Measurements from ENCODE around the gene TRIM67. TPM values are rescaled to one million over a fixed set of nuclear protein-coding genes. Genes with fewer than 3 reads are reported as not detected.
"Not testable (repeated sequence)": the region's sequence is repeated elsewhere in the genome, so short reads cannot be mapped to it uniquely, and the experiment has no call there.

The TRIM67 gene
- total RNA-seq, 1 donor from 2014 or later: 0.10 TPM

- DNase-seq: no peak
Observed at GRCh38 chr1:231203259-231204057, 41.6 kb downstream of the TRIM67 start.

- DNase-seq: peak; percentile 5
Observed at GRCh38 chr1:231206856-231207255, 45.0 kb downstream of the TRIM67 start.

GRCh38 chr1:231207437-231207836 is 45.6 kb downstream of the TRIM67 start:
- DNase-seq: no peak

- DNase-seq: no peak
Observed at GRCh38 chr1:231208980-231209379, 47.1 kb downstream of the TRIM67 start.

- DNase-seq: no peak
Observed at GRCh38 chr1:231209531-231209930, 47.7 kb downstream of the TRIM67 start.

GRCh38 chr1:231210126-231210525 is 48.3 kb downstream of the TRIM67 start:
- DNase-seq: no peak

GRCh38 chr1:231211005-231211857 is 49.4 kb downstream of the TRIM67 start:
- DNase-seq: peak; percentile 91

GRCh38 chr1:231212301-231212700 is 50.4 kb downstream of the TRIM67 start:
- not testable (repeated sequence) for DNase-seq

- DNase-seq: no peak
Observed at GRCh38 chr1:231213831-231214573, 52.1 kb downstream of the TRIM67 start.

GRCh38 chr1:231214918-231215680 is 53.2 kb downstream of the TRIM67 start:
- no peak for DNase-seq

- DNase-seq: no peak
Observed at GRCh38 chr1:231215681-231216385, 54.0 kb downstream of the TRIM67 start.

- DNase-seq: no peak
Observed at GRCh38 chr1:231216498-231216897, 54.6 kb downstream of the TRIM67 start.

- DNase-seq: no peak
Observed at GRCh38 chr1:231217056-231217455, 55.2 kb downstream of the TRIM67 start.

GRCh38 chr1:231218078-231218477 is 56.2 kb downstream of the TRIM67 start:
- DNase-seq: no peak

GRCh38 chr1:231219422-231220401 is 57.9 kb downstream of the TRIM67 start:
- DNase-seq: no peak

- no peak for DNase-seq
Observed at GRCh38 chr1:231220801-231221200, 58.9 kb downstream of the TRIM67 start.

GRCh38 chr1:231226156-231226555 is 64.3 kb downstream of the TRIM67 start:
- no peak for DNase-seq

GRCh38 chr1:231231511-231231910 is 69.7 kb downstream of the TRIM67 start:
- DNase-seq: no peak

- no peak for DNase-seq
Observed at GRCh38 chr1:231232870-231233734, 71.2 kb downstream of the TRIM67 start.

Data from tongue (tissue), 2 donors.